GM20431 (cell line): ENCODE measurements around the gene RBM15.

Experiments used
- in situ Hi-C: fragments of 300-500 bp; cut with MseI, MboI; formaldehyde crosslinking; loops from one replicate; pipeline ENCODE4 v1.15.0; 2020; ENCODE audit warnings: low sequenced_read_pairs; ENCODE audit not compliant: unreplicated experiment

RBM15 gene

DNA sequence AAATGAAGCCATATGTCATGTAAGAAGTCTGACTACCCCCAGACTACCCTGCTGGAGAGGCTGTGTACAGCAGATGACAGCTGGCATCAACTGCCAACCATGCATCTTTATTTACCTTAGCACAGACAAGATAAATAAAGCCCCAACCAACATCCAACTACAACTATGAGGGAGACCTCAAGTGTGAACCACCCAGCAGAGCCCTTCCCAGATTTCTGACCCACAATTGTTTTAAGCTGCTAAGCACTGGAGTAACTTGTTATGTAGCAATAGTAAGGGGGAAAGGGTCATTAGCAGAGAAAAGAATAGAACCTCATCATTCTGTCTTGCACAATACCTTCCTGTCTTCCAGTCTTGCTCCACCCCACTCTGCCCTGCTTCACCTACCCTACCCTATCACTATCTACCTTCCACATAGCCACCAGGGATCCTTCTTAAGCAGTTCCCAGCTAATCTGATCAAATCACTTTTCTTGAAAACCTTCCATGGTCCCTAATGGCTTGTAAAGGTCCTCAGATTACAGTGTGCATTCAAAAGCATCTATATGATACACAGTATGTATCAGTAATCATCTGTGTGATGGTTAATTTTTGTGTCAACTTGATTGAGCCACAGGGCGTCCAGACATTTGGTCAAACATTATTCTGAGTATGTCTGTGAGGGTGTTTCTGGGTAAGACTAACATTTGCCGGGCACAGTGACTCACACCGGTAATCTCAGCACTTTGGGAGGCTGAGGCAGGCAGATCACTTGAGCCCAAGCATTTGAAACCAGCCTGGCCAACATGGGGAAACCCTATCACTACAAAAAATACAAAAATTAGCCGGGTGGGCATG lies 19.6 kb upstream of the RBM15 start:
- in situ Hi-C loops, result loop anchor here (10.0 kb wide), 1 partner anchor 115 kb away; no protein-coding TSS in a partner anchor

- in situ Hi-C loops, result no loop called here
These were observed 19.0 kb upstream of the RBM15 start for GRCh38 chr1:110320168-110320518.

DNA sequence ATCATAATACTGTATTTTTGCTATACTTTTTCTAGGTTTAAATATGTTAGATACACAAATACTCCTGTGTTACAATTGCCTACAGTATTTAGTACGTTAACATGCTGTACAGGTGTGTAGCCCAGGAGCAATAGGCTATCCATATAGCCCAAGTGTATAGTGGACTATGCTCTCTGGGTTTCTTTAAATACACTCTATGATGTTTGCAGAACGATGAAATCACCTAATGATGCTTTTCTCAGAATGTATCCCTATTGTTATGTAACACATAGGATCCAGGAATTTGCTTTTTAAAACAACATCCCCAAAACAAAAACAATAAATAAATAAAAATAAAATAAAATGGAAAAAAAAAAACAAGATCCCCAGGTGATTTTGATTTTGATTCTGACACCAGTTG lies 18.1 kb upstream of the RBM15 start:
- in situ Hi-C loops, result no loop called here

DNA sequence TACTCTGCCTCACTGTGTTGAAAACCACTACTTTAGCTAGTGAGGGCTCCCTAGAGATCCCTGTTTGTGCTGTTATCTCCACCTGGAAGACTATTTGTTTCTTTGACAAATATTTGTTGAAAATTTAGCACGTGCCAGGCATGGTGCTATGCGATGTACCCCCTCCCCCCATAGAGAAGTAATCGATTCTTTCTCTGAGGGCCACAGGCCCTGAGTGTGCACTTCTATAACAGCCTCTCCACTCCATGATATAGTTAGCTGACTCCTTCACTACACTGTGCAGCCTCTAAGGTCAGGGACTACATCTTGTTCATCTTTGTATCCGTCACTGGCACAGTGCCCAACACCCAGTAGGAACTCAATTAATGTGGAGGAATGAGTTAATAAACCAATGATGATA lies 17.3 kb upstream of the RBM15 start:
- in situ Hi-C loops, result no loop called here

DNA sequence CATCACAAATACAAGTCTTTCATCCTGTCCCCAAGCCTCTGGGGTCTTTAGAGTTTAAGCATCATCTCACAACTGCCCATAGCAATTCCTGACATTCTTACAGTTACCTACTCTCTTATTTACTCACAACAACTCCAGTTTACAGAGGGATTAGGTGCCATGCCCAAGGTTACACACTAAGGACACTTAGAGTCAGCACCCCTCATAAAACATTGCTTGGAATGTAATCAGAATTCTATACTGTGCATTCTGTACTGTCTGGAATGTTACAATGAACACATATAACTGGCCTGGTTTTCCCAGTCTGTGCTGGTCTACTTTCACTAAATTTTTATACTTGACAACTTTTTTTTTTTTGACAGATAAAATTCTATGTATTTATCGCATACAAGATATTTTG lies 14.5 kb upstream of the RBM15 start:
- in situ Hi-C loops, result no loop called here

DNA sequence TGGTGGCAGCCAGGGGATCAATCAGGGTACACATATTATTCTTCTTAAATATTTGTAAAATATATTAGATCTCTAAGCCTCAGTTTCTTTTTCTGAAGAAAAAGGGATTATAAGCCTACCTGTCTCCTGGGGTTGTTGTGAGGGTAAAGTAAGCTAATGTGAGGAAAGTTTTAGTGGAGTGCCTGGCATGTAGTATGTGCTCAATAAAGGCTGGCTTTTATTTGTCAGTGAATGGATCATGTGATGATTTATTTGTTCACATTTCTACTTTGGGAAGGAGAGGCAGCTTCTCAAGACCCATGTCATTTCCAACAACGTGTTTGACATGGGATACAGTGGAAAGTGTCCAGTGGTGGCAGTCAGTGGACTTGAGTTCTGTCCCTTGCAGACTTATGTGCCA lies 12.4 kb upstream of the RBM15 start:
- in situ Hi-C loops, result no loop called here

DNA sequence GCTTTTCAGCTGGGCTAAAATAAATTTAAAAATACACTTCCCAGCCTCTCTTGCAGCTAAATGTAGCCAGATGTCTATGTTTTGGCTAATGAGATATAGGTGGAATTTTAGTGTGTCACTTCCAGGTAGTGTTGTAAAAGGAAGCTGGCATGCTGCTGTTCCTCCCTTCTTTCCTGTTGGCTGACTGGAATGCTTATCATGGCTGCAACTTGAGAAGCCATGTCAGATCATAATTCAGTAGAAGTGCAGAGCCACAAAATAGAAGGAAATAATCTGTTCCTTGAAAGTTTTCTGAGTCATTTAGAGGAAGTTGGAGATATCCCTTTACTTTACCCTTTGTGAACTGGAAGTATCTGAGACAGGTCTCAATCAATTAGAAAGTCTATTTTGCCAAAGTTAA lies 10.9 kb upstream of the RBM15 start:
- in situ Hi-C loops, result no loop called here

DNA sequence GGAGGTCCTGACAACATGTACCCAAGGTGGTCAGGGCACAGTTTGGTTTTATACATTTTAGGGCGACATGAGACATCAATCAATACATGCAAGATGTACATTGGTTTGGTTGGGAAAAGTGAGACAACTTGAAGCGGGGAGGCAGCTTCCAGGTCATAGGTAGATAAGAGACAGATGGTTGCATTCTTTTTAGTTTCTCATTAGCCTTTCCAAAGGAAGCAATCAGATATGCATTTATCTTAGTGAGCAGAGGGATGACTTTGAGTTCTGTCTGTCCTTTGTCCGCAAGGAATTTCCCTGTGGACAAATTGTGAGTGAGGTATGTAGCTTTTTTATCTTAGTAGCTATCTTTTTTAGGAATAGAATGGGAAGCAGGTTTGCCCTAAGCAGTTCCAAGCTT lies 10.5 kb upstream of the RBM15 start:
- in situ Hi-C loops, result no loop called here

DNA sequence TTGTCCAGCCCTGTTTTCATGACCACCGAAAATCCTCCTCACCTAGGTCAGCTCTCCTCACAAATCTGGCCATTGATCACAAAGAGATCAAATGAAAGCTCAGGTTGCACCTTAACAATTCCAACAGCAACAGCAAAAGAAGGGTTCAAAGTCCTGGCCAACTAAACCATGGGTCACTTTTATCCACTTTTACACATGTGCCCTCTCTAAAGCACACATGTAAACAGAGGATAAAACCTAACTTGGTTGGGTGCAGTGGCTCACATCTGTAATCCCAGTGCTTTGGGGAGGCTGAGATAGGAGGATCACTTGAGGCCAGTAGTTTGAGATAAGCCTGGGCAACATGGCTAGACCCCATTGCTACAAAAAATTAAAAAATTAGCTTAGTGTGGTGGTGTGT lies 3.9 kb upstream of the RBM15 start:
- in situ Hi-C loops, result no loop called here

GRCh38 chr1:110336300-110337039 lies 2.7 kb upstream of the RBM15 start:
- in situ Hi-C loops, result no loop called here

DNA sequence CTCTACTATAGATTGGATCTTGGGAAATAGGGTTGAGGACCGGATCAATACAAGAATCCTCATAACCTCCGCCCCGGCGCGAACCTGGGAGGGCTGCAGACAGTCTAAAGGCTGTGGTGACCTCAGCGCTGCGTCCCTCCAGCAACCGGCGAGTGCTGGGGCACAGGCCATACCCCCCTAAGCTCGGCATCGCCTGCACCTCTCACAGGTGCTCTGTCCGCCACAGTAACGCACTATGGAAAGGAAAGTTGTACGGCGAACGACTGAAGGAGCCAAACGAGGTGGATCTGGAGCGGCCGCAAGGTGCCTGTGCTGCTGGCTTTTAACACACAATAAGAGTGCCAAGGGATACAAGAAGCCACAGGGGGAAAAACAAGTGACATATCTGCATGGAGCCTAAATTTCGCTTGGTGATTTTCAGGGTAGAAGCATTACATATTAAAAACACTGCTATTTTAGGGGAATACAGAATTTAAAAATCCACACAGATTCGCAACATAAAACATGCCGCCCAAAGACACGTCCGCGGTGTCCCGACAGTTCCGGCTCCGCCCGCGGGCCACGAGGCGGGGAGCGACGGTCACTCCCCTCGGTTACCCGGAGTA lies 1.4 kb upstream of the RBM15 start:
- in situ Hi-C loops, result no loop called here

GRCh38 chr1:110338309-110338885 lies 780 bp upstream of the RBM15 start:
- in situ Hi-C loops, result no loop called here

DNA sequence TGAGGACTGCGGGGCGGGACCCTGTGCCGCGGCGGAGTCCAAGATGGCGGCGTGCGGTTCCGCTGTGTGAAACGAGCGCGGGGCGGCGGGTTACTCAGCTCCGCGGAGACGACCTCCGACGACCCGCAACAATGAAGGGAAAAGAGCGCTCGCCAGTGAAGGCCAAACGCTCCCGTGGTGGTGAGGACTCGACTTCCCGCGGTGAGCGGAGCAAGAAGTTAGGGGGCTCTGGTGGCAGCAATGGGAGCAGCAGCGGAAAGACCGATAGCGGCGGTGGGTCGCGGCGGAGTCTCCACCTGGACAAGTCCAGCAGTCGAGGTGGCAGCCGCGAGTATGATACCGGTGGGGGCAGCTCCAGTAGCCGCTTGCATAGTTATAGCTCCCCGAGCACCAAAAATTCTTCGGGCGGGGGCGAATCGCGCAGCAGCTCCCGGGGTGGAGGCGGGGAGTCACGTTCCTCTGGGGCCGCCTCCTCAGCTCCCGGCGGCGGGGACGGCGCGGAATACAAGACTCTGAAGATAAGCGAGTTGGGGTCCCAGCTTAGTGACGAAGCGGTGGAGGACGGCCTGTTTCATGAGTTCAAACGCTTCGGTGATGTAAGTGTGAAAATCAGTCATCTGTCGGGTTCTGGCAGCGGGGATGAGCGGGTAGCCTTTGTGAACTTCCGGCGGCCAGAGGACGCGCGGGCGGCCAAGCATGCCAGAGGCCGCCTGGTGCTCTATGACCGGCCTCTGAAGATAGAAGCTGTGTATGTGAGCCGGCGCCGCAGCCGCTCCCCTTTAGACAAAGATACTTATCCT lies 430 bp downstream of the RBM15 start:
- in situ Hi-C loops, result no loop called here

DNA sequence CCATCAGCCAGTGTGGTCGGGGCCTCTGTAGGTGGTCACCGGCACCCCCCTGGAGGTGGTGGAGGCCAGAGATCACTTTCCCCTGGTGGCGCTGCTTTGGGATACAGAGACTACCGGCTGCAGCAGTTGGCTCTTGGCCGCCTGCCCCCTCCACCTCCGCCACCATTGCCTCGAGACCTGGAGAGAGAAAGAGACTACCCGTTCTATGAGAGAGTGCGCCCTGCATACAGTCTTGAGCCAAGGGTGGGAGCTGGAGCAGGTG lies 961 bp downstream of the RBM15 start:
- in situ Hi-C loops, result no loop called here

GRCh38 chr1:110341146-110341871 lies 2.1 kb downstream of the RBM15 start:
- in situ Hi-C loops, result no loop called here

DNA sequence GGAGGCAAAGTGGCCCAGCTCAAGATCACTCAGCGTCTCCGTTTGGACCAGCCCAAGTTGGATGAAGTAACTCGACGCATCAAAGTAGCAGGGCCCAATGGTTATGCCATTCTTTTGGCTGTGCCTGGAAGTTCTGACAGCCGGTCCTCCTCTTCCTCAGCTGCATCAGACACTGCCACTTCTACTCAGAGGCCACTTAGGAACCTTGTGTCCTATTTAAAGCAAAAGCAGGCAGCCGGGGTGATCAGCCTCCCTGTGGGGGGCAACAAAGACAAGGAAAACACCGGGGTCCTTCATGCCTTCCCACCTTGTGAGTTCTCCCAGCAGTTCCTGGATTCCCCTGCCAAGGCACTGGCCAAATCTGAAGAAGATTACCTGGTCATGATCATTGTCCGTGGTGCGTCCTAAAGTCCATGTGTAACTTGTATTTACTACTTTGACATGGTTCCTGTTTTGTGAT lies 2.7 kb downstream of the RBM15 start:
- in situ Hi-C loops, result no loop called here

DNA sequence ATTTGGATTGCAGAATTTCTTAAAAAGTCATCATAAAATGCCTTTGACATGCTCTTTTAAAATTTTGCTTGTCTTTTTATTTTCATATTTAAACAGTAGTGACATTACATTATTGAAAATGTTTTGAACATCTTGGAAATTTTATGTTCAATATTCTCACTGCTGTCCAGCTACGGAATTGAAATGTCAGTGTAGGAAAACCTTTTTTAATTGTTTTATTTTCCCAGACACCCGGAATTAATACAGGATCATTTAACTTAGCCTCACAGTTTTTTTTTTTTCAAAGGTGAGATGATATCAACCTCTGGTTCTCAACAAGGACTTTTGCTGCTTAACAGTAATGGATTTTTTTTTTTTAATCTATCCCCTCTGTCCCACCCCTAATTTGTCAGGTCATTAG lies 4.1 kb downstream of the RBM15 start:
- in situ Hi-C loops, result no loop called here

DNA sequence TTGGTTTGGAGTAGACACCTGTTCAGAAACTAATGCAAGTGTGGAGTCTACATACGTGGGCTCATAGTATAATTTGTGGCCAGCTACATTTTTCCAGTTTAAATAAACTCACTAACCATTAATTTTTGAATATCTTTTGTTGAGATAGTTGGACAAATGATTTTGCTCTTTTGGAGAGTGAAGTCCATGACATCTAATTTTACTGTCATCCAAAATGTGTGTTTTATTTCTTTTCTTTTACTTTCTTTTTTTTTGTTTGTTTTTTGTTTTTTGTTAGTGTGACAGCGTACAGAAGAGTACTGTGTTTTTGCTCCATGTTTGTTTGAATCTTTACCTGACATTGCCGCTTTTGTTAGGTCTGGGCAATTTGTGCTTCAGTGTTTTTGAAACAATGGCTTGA lies 5.0 kb downstream of the RBM15 start:
- in situ Hi-C loops, result no loop called here

- in situ Hi-C loops, result no loop called here
These were observed 6.3 kb downstream of the RBM15 start for GRCh38 chr1:110345480-110345879.

GRCh38 chr1:110346690-110347089 lies 7.5 kb downstream of the RBM15 start:
- in situ Hi-C loops, result no loop called here
